IPS-15b (cell line): ENCODE results near the gene CFAP99.

Experiments
- H3K27me3 ChIP-seq: one replicate; pipeline ENCODE4 v1.6.1; 2013; ENCODE audit warnings: low read length; ENCODE audit not compliant: control insufficient read depth, insufficient read depth
- H3K36me3 ChIP-seq: one replicate; pipeline ENCODE4 v1.6.1; 2013; ENCODE audit warnings: low read length; ENCODE audit not compliant: control insufficient read depth, insufficient read depth
- H3K4me1 ChIP-seq: one replicate; pipeline ENCODE4 v1.6.1; 2013; ENCODE audit warnings: mild to moderate bottlenecking, low read length; ENCODE audit not compliant: control insufficient read depth, insufficient read depth
- H3K4me3 ChIP-seq: one replicate; pipeline ENCODE4 v1.5.1; 2013; ENCODE audit warnings: low read depth, low read length
- H3K9ac ChIP-seq: one replicate; pipeline ENCODE4 v1.6.1; 2013; ENCODE audit warnings: low read depth, mild to moderate bottlenecking, low read length
- H3K9me3 ChIP-seq: one replicate; pipeline ENCODE4 v1.6.1; 2013; ENCODE audit warnings: mild to moderate bottlenecking, low read length; ENCODE audit not compliant: control insufficient read depth, insufficient read depth

CFAP99 gene

GRCh38 chr4:2492970-2493369 lies 74.2 kb downstream of the CFAP99 start:
- H3K9ac ChIP-seq = no peak overlapping the region
- H3K4me1 ChIP-seq = no peaks in the 10 kb centered on the region
- no peaks in the 10 kb centered on the region for H3K27me3 ChIP-seq
- H3K9me3 ChIP-seq = no peaks in the 10 kb centered on the region
- H3K36me3 ChIP-seq = peaks cover 43% of the 10 kb centered on the region
- H3K4me3 ChIP-seq = no peak overlapping the region

- no peak overlapping the region for H3K4me3 ChIP-seq
- H3K36me3 ChIP-seq = peaks cover 48% of the 10 kb centered on the region
- H3K4me1 ChIP-seq = no peaks in the 10 kb centered on the region
- H3K9me3 ChIP-seq = no peaks in the 10 kb centered on the region
- no peak overlapping the region for H3K9ac ChIP-seq
- no peaks in the 10 kb centered on the region for H3K27me3 ChIP-seq
Measured at GRCh38 chr4:2494992-2495391, 76.2 kb downstream of the CFAP99 start.

DNA sequence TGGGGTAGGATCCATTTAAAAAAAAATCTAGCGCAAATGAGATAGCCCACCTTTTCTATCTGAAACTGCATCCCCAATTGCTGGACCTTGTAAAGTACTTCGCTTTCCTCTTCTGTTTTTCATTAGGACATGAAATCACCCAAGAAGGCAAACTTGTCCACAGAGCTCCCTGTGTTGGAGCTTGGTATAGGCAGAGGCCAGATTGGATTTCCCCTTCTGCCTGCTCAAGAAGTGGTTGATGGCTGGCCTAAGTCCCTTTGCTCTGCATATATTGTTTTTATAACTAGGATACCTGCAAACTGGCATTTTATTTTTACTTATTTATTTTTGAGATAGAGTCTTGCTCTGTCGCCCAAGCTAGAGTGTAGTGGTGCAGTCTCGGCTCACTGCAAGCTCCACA lies 78.6 kb downstream of the CFAP99 start:
- Histone ChIP-seq H3K4me1 (no peaks in the 10 kb centered on the region), H3K9ac (no peak overlapping the region), H3K9me3 (no peaks in the 10 kb centered on the region), H3K36me3 (peaks cover 55% of the 10 kb centered on the region), H3K4me3 (no peak overlapping the region), H3K27me3 (no peaks in the 10 kb centered on the region)

GRCh38 chr4:2497931-2498330 lies 79.2 kb downstream of the CFAP99 start:
- Histone ChIP-seq H3K4me3 (no peak overlapping the region), H3K9ac (no peak overlapping the region), H3K27me3 (no peaks in the 10 kb centered on the region), H3K36me3 (peaks cover 49% of the 10 kb centered on the region), H3K9me3 (no peaks in the 10 kb centered on the region), H3K4me1 (no peaks in the 10 kb centered on the region)

DNA sequence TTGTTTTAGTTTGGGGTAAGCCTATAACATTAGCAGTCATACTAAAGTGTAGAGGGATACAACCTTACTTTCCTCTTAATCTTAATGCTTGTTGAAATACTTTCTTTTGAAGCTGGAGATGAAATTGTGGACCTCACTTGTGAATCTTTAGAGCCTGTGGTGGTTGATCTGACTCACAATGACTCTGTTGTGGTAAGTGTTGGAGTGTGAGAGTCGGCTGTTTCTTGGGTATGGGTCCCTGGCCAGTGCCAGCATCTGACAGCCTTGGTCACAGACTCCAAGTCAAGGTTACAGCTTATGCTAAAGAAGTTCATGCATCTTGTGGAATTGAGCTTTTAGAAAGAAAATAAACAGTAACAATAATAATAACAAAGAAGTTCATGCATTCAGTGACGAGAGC lies 81.8 kb downstream of the CFAP99 start:
- H3K9ac ChIP-seq = no peak overlapping the region
- H3K9me3 ChIP-seq = no peaks in the 10 kb centered on the region
- H3K4me3 ChIP-seq = no peak overlapping the region
- H3K4me1 ChIP-seq = no peaks in the 10 kb centered on the region
- H3K27me3 ChIP-seq = no peaks in the 10 kb centered on the region
- peaks cover 55% of the 10 kb centered on the region for H3K36me3 ChIP-seq

DNA sequence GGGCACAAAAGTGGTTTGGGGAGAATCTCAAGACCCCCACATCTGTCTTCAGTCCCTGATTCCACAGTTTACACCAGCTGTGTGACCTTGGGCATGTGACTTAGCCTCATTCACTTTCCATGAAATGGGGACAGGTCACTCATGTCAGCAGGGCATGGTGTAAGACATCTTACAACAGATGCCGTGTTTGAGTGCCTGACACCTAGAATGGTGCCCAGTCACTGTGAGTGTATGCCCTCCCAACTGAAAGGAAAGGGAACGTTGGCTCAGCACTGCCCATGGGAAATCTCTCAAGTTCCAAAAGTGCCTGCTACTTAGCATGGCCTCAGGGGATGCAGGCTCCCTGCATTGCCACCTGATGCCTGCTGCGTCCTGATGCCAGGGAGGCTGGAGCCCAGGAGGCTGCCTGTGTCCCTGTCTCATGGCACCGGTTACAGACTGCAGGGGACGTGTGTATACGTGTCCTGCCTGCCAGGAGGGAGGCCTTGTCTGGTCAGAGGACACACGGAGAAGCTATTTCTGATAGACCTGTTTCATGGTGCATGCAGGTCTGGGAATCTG lies 82.4 kb downstream of the CFAP99 start:
- peaks cover 55% of the 10 kb centered on the region for H3K36me3 ChIP-seq
- H3K9ac ChIP-seq = no peak overlapping the region
- H3K9me3 ChIP-seq = no peaks in the 10 kb centered on the region
- H3K4me3 ChIP-seq = no peak overlapping the region
- no peaks in the 10 kb centered on the region for H3K4me1 ChIP-seq
- no peaks in the 10 kb centered on the region for H3K27me3 ChIP-seq

DNA sequence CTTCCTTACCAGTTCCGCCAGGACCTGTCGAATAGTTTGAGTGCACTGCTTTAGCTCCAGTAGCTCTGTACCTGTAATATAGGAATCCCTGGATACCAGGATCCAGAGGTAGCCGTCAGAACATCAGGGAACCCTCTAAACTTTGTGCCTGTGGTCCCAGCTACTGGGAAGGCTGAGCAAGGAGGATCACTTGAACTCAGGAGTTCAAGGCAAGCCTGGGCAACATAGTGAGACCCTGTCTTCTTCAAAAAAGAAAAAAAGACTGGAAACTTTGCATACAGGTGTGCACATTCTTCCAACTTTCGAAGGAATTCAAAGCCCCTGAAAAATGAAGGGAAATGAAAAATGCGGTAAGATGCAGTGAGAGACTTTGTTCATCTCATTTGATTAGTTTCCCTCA lies 85.1 kb downstream of the CFAP99 start:
- H3K4me3 ChIP-seq = no peak overlapping the region
- no peaks in the 10 kb centered on the region for H3K9me3 ChIP-seq
- no peaks in the 10 kb centered on the region for H3K27me3 ChIP-seq
- no peak overlapping the region for H3K9ac ChIP-seq
- H3K4me1 ChIP-seq = no peaks in the 10 kb centered on the region
- H3K36me3 ChIP-seq = peaks cover 57% of the 10 kb centered on the region

DNA sequence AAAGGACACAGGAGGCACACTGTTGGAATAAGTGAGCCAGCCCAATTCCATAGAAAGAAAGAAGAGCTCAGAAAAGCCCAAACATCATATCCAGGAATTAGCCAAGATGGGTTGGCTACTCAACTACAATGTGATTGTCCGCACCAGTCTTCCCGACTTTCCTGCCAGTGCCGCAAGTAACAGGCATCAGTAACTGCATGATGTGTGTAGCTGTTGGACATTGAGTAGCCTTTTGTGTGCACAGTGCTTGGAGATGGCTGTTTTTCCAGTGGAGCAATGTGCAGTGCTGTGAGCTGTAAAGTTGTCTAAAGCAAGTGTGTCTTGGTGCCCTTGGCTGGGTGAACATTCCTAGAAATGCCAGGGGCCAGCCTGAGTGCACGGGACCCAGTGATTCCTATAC lies 88.5 kb downstream of the CFAP99 start:
- Histone ChIP-seq H3K4me3 (no peak overlapping the region), H3K36me3 (peaks cover 61% of the 10 kb centered on the region), H3K9ac (no peak overlapping the region), H3K27me3 (no peaks in the 10 kb centered on the region), H3K4me1 (no peaks in the 10 kb centered on the region), H3K9me3 (no peaks in the 10 kb centered on the region)

GRCh38 chr4:2507855-2508254 lies 89.1 kb downstream of the CFAP99 start:
- Histone ChIP-seq H3K9me3 (no peaks in the 10 kb centered on the region), H3K27me3 (no peaks in the 10 kb centered on the region), H3K4me1 (no peaks in the 10 kb centered on the region), H3K36me3 (peaks cover 67% of the 10 kb centered on the region), H3K9ac (no peak overlapping the region), H3K4me3 (no peak overlapping the region)

- Histone ChIP-seq H3K4me3 (no peak overlapping the region), H3K27me3 (no peaks in the 10 kb centered on the region), H3K36me3 (peaks cover 72% of the 10 kb centered on the region), H3K9me3 (no peaks in the 10 kb centered on the region), H3K9ac (no peak overlapping the region), H3K4me1 (no peaks in the 10 kb centered on the region)
Measured at GRCh38 chr4:2510351-2511259, 91.8 kb downstream of the CFAP99 start.

DNA sequence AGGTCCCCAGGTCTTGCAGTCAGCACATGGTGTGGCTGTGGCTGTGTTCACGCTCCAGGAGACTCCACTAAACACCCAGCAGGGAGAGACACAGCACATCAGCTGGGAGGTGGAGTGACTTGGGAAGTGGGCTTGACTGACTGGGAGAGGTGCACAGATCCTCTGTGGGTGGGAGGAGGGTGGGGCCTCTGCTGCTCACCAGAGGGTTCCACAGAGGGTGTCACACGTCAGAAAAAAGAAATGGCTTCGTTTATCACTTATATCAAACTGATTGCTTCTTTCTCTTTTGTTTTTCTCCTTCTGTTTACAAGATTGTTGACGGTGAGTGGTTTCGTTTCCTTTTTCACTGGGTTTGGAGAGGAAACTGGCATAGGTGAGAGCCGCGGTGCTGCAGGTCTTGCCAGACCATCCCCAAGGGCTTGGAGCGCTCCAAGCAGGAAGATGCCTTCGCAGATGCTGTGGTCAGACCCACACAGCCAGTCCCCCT lies 92.9 kb downstream of the CFAP99 start:
- Histone ChIP-seq H3K4me1 (no peaks in the 10 kb centered on the region), H3K9me3 (no peaks in the 10 kb centered on the region), H3K27me3 (no peaks in the 10 kb centered on the region), H3K9ac (no peak overlapping the region), H3K36me3 (peaks cover 76% of the 10 kb centered on the region), H3K4me3 (no peak overlapping the region)
